Measurements from ENCODE around the gene FKBP15.

The FKBP15 gene

DNA sequence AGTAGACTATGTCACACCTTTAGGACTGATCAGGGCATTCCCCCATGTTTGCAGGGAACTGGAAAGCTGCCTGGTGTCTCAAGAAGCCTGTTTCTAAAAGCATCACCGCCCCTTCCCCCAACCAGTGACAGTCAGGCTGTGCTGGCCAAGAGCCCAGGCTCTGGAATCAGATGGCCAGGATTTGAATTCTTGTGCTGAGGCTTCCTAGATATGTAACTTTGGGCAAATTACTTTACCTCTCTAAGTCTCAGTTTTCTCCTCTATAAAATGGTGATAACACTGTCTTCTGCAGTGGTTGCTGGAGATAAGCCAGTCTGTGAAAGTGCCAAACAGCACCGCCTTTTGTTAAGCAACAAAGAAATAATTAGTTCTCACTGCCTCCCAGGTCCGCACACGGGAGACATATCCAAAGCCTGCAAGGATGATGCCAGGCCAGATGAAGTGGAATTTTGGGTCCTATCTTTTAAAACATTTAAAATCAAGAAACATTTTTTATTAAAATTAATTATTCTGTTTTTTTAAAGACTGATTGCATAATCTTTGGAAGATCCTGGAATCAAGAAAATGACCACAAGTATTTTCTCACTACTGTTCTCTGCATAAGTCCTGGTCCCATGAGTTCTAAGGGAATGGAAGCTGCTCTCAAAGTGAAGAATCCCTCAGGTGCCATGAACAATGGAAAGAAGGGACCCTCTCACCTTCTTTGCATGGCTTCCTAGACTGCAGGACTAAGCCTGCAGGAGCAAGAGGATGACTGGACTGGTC, 56.4 kb downstream of the FKBP15 start:
- Histone ChIP-seq H3K9ac (no peak overlapping the region), H3K27ac (no peak overlapping the region), H2AFZ (ENCODE audit: low read depth) (no peak overlapping the region), H3K36me3 (ENCODE audit: insufficient read depth) (peaks cover 4% of the 10 kb centered on the region), H3K27me3 (ENCODE audit: insufficient read depth, low read depth) (no peaks in the 10 kb centered on the region), H4K20me1 (ENCODE audit: insufficient read depth) (no peaks in the 10 kb centered on the region), H3K79me2 (ENCODE audit: insufficient read depth, low read depth) (no peaks in the 10 kb centered on the region), H3K4me3 (IDR thresholded peaks at IDR 0.05; ENCODE audit: insufficient read depth, low read depth, low read length) (no peak overlapping the region), H3K4me1 (ENCODE audit: low read depth, poor library complexity, severe bottlenecking) (no peaks in the 10 kb centered on the region), H3K4me2 (no peak overlapping the region)
- TF ChIP-seq, protein P1, sequence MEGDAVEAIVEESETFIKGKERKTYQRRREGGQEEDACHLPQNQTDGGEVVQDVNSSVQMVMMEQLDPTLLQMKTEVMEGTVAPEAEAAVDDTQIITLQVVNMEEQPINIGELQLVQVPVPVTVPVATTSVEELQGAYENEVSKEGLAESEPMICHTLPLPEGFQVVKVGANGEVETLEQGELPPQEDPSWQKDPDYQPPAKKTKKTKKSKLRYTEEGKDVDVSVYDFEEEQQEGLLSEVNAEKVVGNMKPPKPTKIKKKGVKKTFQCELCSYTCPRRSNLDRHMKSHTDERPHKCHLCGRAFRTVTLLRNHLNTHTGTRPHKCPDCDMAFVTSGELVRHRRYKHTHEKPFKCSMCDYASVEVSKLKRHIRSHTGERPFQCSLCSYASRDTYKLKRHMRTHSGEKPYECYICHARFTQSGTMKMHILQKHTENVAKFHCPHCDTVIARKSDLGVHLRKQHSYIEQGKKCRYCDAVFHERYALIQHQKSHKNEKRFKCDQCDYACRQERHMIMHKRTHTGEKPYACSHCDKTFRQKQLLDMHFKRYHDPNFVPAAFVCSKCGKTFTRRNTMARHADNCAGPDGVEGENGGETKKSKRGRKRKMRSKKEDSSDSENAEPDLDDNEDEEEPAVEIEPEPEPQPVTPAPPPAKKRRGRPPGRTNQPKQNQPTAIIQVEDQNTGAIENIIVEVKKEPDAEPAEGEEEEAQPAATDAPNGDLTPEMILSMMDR (conservative IDR thresholded peaks at IDR 0.05; ENCODE audit: low read depth, low read length) = no peak

DNA sequence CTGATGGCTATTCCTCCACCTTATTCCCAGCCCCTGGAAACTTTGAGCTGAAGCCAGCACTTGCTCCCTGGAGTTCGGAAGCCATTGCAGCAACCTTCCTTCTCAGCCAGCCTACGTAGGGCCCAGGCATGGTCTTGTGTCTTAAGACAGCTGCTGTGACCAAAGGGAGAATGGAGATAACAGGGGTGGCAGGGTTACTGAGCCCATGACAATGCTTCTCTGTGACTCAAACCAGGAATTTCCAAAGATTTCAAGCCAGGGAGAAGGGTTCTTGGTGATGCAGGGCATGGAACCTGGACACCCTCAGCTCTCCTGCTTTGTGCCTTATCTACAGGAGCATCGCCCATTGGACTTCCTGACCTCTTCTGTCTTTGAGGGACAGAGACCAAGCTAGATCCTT, 58.1 kb downstream of the FKBP15 start:
- Histone ChIP-seq H3K4me1 (ENCODE audit: low read depth, poor library complexity, severe bottlenecking) (no peaks in the 10 kb centered on the region), H4K20me1 (ENCODE audit: insufficient read depth) (no peaks in the 10 kb centered on the region), H2AFZ (ENCODE audit: low read depth) (no peak overlapping the region), H3K27me3 (ENCODE audit: insufficient read depth, low read depth) (no peaks in the 10 kb centered on the region), H3K4me2 (no peak overlapping the region), H3K4me3 (IDR thresholded peaks at IDR 0.05; ENCODE audit: insufficient read depth, low read depth, low read length) (no peak overlapping the region), H3K79me2 (ENCODE audit: insufficient read depth, low read depth) (no peaks in the 10 kb centered on the region), H3K36me3 (ENCODE audit: insufficient read depth) (no peaks in the 10 kb centered on the region), H3K9ac (no peak overlapping the region), H3K27ac (no peak overlapping the region)
- TF ChIP-seq, protein P1 (conservative IDR thresholded peaks at IDR 0.05; ENCODE audit: low read depth, low read length) = no peak

DNA sequence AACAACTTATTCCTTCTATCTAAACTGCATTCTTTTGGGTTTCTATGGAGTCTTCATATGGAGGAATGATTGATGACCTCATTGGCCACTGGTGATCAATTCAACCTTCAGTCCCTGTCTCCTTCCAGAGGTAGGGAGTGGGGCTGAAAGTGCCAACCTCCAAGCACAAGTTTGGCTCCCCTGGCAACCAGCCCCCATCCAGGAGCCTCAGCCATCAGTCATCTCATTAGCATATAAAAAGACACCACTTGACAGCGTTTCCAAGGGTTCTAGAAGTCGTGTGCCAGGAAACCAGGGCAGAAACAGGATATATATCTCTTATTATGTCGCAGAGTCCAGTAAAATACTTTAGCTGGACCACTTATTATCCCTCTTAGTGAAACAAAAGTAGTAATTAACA, 60.5 kb downstream of the FKBP15 start:
- H4K20me1 ChIP-seq (ENCODE audit: insufficient read depth) = no peaks in the 10 kb centered on the region
- no peak overlapping the region for H3K27ac ChIP-seq
- H3K9ac ChIP-seq = no peak overlapping the region
- no peak overlapping the region for H2AFZ ChIP-seq (ENCODE audit: low read depth)
- TF ChIP-seq, protein P1 (conservative IDR thresholded peaks at IDR 0.05; ENCODE audit: low read depth, low read length) = no peak
- H3K27me3 ChIP-seq (ENCODE audit: insufficient read depth, low read depth) = no peaks in the 10 kb centered on the region
- no peaks in the 10 kb centered on the region for H3K79me2 ChIP-seq (ENCODE audit: insufficient read depth, low read depth)
- no peaks in the 10 kb centered on the region for H3K36me3 ChIP-seq (ENCODE audit: insufficient read depth)
- H3K4me1 ChIP-seq (ENCODE audit: low read depth, poor library complexity, severe bottlenecking) = peaks cover 16% of the 10 kb centered on the region
- H3K4me3 ChIP-seq (IDR thresholded peaks at IDR 0.05; ENCODE audit: insufficient read depth, low read depth, low read length) = no peak overlapping the region
- no peak overlapping the region for H3K4me2 ChIP-seq

DNA sequence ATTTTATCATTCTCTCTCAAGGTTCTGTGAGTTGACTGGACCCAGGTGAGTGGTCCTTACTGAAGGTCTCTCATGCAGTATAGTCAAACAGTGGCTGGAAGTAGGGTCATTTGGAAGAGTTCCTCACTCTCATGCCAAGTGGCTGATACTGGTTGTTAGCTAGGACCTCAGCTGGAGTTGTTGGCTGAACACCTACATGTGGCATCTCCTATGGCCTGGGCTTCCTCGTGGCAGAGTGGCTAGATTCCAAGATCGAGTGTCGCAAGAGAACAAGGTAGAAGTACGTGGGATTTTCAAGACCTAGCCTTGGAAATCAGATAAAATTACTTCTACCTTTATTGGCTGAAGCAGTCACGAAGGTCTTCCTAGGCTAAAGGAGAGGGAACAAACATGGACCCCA, 62.6 kb downstream of the FKBP15 start:
- no peak overlapping the region for H3K4me3 ChIP-seq (IDR thresholded peaks at IDR 0.05; ENCODE audit: insufficient read depth, low read depth, low read length)
- no peaks in the 10 kb centered on the region for H3K36me3 ChIP-seq (ENCODE audit: insufficient read depth)
- TF ChIP-seq, protein P1 (conservative IDR thresholded peaks at IDR 0.05; ENCODE audit: low read depth, low read length) = no peak
- H3K4me1 ChIP-seq (ENCODE audit: low read depth, poor library complexity, severe bottlenecking) = peaks cover 24% of the 10 kb centered on the region
- H3K9ac ChIP-seq = no peak overlapping the region
- H3K4me2 ChIP-seq = no peak overlapping the region
- no peaks in the 10 kb centered on the region for H3K79me2 ChIP-seq (ENCODE audit: insufficient read depth, low read depth)
- H3K27ac ChIP-seq = no peak overlapping the region
- no peaks in the 10 kb centered on the region for H4K20me1 ChIP-seq (ENCODE audit: insufficient read depth)
- no peaks in the 10 kb centered on the region for H3K27me3 ChIP-seq (ENCODE audit: insufficient read depth, low read depth)
- H2AFZ ChIP-seq (ENCODE audit: low read depth) = no peak overlapping the region
